Limb (tissue), 2 donors: ENCODE data around the gene MICAL2.

Experiments
- DNase-seq, 2 donors: peaks; one replicate each; pipeline ENCODE4 v3.0.0-alpha.2; 2016; ENCODE audit errors: extremely low spot score in 2 of 2

The MICAL2 gene

GRCh38 chr11:12312132-12312531 is 201.7 kb downstream of the MICAL2 start:
- no peak for DNase-seq
